ENCODE measurements around the gene TOM1L2.

TOM1L2 gene

DNA sequence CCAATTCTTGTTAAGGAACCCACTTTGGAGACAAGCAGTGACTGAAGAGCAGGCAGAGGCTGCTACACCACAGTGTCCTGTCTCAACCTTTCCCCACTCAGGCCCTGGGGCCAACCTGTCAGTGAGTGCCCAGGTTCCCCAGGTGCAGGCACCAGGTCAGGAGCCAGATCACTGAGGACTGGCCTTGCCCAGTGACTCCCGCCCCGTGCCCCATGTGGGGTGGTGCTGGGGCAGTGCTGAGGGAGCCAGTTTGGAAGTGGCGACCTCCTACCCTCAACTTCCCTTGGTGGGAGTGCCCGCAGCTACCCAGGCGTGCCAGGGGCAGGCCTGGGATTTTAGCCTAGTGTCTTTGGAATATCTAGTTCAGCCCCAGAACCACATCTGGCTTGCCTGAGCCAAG lies 164.8 kb downstream of the TOM1L2 start:
- no peaks in the 10 kb centered on the region for H3K36me3 ChIP-seq (ENCODE audit: insufficient read depth)
- no peak overlapping the region for H3K4me2 ChIP-seq
- no peak overlapping the region for H3K4me3 ChIP-seq (IDR thresholded peaks at IDR 0.05; ENCODE audit: insufficient read depth, low read depth, low read length)
- H3K9ac ChIP-seq = no peak overlapping the region
- H3K4me1 ChIP-seq (ENCODE audit: low read depth, poor library complexity, severe bottlenecking) = peaks cover 24% of the 10 kb centered on the region
- H3K27me3 ChIP-seq (ENCODE audit: insufficient read depth, low read depth) = no peaks in the 10 kb centered on the region
- H3K27ac ChIP-seq = no peak overlapping the region
- H4K20me1 ChIP-seq (ENCODE audit: insufficient read depth) = no peaks in the 10 kb centered on the region
- H2AFZ ChIP-seq (ENCODE audit: low read depth) = no peak overlapping the region
- no peak for TF ChIP-seq CTCF (conservative IDR thresholded peaks at IDR 0.05; ENCODE audit: low read depth, low read length)
- no peaks in the 10 kb centered on the region for H3K79me2 ChIP-seq (ENCODE audit: insufficient read depth, low read depth)

DNA sequence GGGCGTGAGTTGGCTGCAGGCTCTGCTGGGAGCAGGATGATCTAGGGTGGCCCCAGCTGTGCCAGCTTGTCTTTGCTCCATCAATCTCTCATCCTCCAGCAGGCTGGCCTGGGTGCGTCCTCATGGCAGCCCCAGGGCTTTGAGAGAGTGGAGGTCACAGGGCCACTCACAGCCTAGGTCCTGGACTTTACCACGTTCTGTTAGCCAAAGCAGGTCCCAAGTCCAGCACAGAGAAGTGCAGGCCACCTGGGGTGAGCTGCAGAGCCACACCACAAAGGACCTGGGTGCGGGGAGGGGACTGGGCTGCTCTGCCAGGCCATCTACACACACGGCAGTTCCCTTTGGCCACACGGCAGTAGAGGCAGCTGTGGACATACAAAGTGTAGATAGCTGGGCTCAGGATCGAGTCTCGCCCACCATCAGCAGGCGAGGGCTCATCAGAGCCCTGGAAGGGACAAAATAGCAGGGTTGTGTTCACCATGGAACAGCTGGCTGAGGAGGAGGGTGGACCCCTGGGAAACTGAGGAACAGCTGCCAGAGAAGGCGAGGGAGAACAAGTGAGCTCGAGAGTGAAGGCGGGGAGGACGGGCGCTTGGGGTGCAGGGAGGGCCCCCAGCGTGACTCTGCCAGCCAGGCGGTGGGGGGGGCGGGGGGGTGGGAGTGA lies 165.5 kb downstream of the TOM1L2 start:
- Histone ChIP-seq H3K4me2 (no peak overlapping the region), H2AFZ (ENCODE audit: low read depth) (no peak overlapping the region), H3K4me3 (IDR thresholded peaks at IDR 0.05; ENCODE audit: insufficient read depth, low read depth, low read length) (no peak overlapping the region), H3K36me3 (ENCODE audit: insufficient read depth) (no peaks in the 10 kb centered on the region), H3K9ac (no peak overlapping the region), H4K20me1 (ENCODE audit: insufficient read depth) (no peaks in the 10 kb centered on the region), H3K79me2 (ENCODE audit: insufficient read depth, low read depth) (no peaks in the 10 kb centered on the region), H3K4me1 (ENCODE audit: low read depth, poor library complexity, severe bottlenecking) (peaks cover 17% of the 10 kb centered on the region), H3K27me3 (ENCODE audit: insufficient read depth, low read depth) (no peaks in the 10 kb centered on the region), H3K27ac (no peak overlapping the region)
- TF ChIP-seq CTCF (conservative IDR thresholded peaks at IDR 0.05; ENCODE audit: low read depth, low read length) = no peak

DNA sequence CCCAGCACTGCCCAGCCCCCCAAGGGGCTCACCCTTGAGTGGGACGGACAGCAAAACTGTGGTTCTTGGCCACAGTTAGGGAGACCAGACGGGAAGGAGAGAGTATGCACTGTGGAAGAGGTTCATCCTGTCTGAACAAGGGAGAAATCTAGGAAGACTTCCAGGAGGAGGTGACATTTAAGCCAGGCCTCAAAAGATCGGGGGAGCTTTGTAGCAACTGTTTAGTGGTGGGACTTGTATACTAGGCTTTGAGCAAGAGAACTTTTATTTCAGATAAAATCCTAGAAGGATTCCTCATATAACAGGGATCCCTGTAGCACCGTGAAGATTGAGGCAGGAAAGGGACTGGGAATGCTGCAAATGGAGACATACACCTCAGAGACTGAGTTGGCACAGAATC lies 166.2 kb downstream of the TOM1L2 start:
- no peak for TF ChIP-seq CTCF (conservative IDR thresholded peaks at IDR 0.05; ENCODE audit: low read depth, low read length)
- Histone ChIP-seq H4K20me1 (ENCODE audit: insufficient read depth) (no peaks in the 10 kb centered on the region), H3K79me2 (ENCODE audit: insufficient read depth, low read depth) (no peaks in the 10 kb centered on the region), H3K4me2 (no peak overlapping the region), H3K27me3 (ENCODE audit: insufficient read depth, low read depth) (no peaks in the 10 kb centered on the region), H3K27ac (no peak overlapping the region), H3K4me1 (ENCODE audit: low read depth, poor library complexity, severe bottlenecking) (peaks cover 15% of the 10 kb centered on the region), H3K9ac (no peak overlapping the region), H3K4me3 (IDR thresholded peaks at IDR 0.05; ENCODE audit: insufficient read depth, low read depth, low read length) (no peak overlapping the region), H2AFZ (ENCODE audit: low read depth) (no peak overlapping the region), H3K36me3 (ENCODE audit: insufficient read depth) (no peaks in the 10 kb centered on the region)

GRCh38 chr17:17805575-17805974 lies 166.6 kb downstream of the TOM1L2 start:
- Histone ChIP-seq H4K20me1 (ENCODE audit: insufficient read depth) (no peaks in the 10 kb centered on the region), H2AFZ (ENCODE audit: low read depth) (no peak overlapping the region), H3K4me2 (no peak overlapping the region), H3K27me3 (ENCODE audit: insufficient read depth, low read depth) (no peaks in the 10 kb centered on the region), H3K36me3 (ENCODE audit: insufficient read depth) (no peaks in the 10 kb centered on the region), H3K9ac (no peak overlapping the region), H3K4me1 (ENCODE audit: low read depth, poor library complexity, severe bottlenecking) (peaks cover 15% of the 10 kb centered on the region), H3K4me3 (IDR thresholded peaks at IDR 0.05; ENCODE audit: insufficient read depth, low read depth, low read length) (no peak overlapping the region), H3K27ac (no peak overlapping the region), H3K79me2 (ENCODE audit: insufficient read depth, low read depth) (no peaks in the 10 kb centered on the region)
- no peak for TF ChIP-seq CTCF (conservative IDR thresholded peaks at IDR 0.05; ENCODE audit: low read depth, low read length)
